Body of pancreas (tissue), 4 donors: Measurements from ENCODE around the gene ELOF1. TPM values are rescaled to one million over a fixed set of nuclear protein-coding genes. Genes with fewer than 3 reads are reported as not detected.

ENCODE experiments used
- ATAC-seq: fragments of 150-250 bp; one replicate; pipeline ENCODE4 v1.9.1; 2016
- DNase-seq, 4 donors: peaks; one replicate each; pipeline ENCODE4 v3.0.0-alpha.2; 2019
- H3K27ac ChIP-seq, 4 donors: fragments of 200-600 bp; sonication (generic); 1 replicate in 3 of 4; 2 replicates in 1 of 4; pipeline versions ENCODE4 v1.5.1 to v1.6.1; 2016 to 2019; ENCODE audit warnings: mild to moderate bottlenecking in 1 of 4, mixed read lengths in 1 of 4, moderate library complexity in 1 of 4
- H3K27me3 ChIP-seq, 2 donors: fragments of 200-600 bp; sonication (generic); one replicate each; pipeline ENCODE4 v1.6.0; 2016; ENCODE audit warnings: mild to moderate bottlenecking in 1 of 2
- H3K36me3 ChIP-seq, 2 donors: fragments of 200-600 bp; sonication (generic); replicated peaks in 1 of 2; 2 replicates each; pipeline ENCODE4 v1.5.1; 2016; ENCODE audit warnings: low read depth in 2 of 2; ENCODE audit not compliant: insufficient read depth in 1 of 2
- H3K4me1 ChIP-seq: fragments of 200-600 bp; sonication (generic); one replicate; pipeline ENCODE4 v1.6.0; 2016
- H3K4me3 ChIP-seq, 2 donors: fragments of 200-600 bp; sonication (generic); 1 replicate in 1 of 2; 2 replicates in 1 of 2; pipeline ENCODE4 v1.5.1; 2016 to 2019
- H3K9me3 ChIP-seq, 3 donors: fragments of 200-600 bp; sonication (generic); 1 replicate in 2 of 3; 2 replicates in 1 of 3; pipeline ENCODE4 v1.5.1; 2016
- POLR2A ChIP-seq, 3 donors: fragments of 450-650 bp; IDR thresholded peaks; one replicate each; pipeline ENCODE4 v1.6.1; 2016; ENCODE audit warnings: antibody characterized with exemption in 3 of 3, mild to moderate bottlenecking in 2 of 3
- WGBS, 2 donors: methylation state at CpG; one replicate each; pipeline ENCODE4 v1.1.5; 2017; 5-methylcytosine and 5-hydroxymethylcytosine counted together
- intact Hi-C: fragments of 100-400 bp; cut with DNase I; formaldehyde crosslinking; loops from one replicate; pipeline ENCODE4 v1.15.1; 2023
- small RNA-seq: library from RNA; depleted of rRNA; stranded (forward); fragments of <200 nt; gene quantifications from one replicate; pipeline ENCODE3, GENCODE V24; 2016
- total RNA-seq, 2 donors: library from RNA; depleted of rRNA; stranded (reverse); fragments of >200 nt; gene quantifications; one replicate each; pipeline ENCODE4 v1.1.0, GENCODE V29; 2016
- TF ChIP-seq, protein P1 (sequence below), 7 experiments: fragments of 450-650 bp in 4 of 7; fragments of 200-600 bp in 3 of 7; sonication (generic) in 3 of 7; IDR thresholded peaks; one replicate each; pipeline ENCODE4 v1.5.1; 2016 to 2019; ENCODE audit warnings: antibody characterized with exemption in 7 of 7

ELOF1 gene
- total RNA-seq, 2 donors from 2014 or later: 36.6 TPM

DNA sequence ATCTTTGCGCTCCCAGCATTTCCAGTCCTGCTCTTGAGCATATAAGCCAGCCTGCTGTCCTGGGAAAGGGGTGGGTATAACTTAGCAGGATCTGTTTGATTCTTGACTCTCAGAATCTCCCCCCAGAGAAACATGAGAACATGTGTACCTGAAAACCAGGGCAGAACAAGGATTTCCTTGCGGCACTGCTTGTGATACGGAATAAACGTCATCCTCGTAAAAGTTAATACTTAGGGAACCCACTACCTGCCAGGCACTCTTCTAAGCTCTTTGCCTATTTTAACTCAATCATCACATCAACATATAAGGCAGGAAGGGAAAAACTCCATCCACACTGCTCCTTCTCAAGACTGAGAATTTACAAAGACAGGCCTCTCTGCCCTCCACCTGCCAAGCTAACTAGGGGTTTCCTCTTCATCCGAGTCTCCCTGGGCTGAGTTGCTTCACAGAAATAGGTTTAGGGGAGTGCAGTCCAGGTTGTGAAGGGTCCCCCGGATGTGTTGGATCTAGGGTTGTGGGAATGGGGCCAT, 54.5 kb downstream of the ELOF1 start:
- intact Hi-C loops: no loop called here
- peak overlapping the region; percentile 80 to 99 (median 92) for H3K27ac ChIP-seq
- H3K9me3 ChIP-seq: no peaks in the 10 kb centered on the region
- no peaks in the 10 kb centered on the region for H3K27me3 ChIP-seq
- no peak for DNase-seq
- H3K4me1 ChIP-seq: peaks cover 13% of the 10 kb centered on the region
- TF ChIP-seq, protein P1, sequence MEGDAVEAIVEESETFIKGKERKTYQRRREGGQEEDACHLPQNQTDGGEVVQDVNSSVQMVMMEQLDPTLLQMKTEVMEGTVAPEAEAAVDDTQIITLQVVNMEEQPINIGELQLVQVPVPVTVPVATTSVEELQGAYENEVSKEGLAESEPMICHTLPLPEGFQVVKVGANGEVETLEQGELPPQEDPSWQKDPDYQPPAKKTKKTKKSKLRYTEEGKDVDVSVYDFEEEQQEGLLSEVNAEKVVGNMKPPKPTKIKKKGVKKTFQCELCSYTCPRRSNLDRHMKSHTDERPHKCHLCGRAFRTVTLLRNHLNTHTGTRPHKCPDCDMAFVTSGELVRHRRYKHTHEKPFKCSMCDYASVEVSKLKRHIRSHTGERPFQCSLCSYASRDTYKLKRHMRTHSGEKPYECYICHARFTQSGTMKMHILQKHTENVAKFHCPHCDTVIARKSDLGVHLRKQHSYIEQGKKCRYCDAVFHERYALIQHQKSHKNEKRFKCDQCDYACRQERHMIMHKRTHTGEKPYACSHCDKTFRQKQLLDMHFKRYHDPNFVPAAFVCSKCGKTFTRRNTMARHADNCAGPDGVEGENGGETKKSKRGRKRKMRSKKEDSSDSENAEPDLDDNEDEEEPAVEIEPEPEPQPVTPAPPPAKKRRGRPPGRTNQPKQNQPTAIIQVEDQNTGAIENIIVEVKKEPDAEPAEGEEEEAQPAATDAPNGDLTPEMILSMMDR (IDR thresholded peaks at IDR 0.05): no peak
- TF ChIP-seq POLR2A (IDR thresholded peaks at IDR 0.05): no peak
- no peak for ATAC-seq
- no peaks in the 10 kb centered on the region for H3K36me3 ChIP-seq
- H3K4me3 ChIP-seq: peak overlapping the region in 1 of 2 donors; percentile 91
- whole genome bisulfite sequencing, 2 donors: 40 to 48% methylated on average over 7 of the region's 7 CpGs

Small RNA genes lying within 50 kb of the gene (small RNA-seq; reads per million reads assigned to genes)
- gene RN7SL833P: not detected

Other genes with a start within 250 kb of the ELOF1 start
- gene RAB3D, start 219.6 kb downstream of the ELOF1 start, total RNA-seq: 10 to 100 TPM; 47.1 to 51.6 TPM
- 100 to 1,000 TPM; 176 to 197 TPM for gene TMEM205, start 213.0 kb downstream of the ELOF1 start, total RNA-seq
- 10 to 100 TPM; 26.5 to 32.6 TPM for gene CCDC159, start 212.7 kb downstream of the ELOF1 start, total RNA-seq
- 10 to 100 TPM in 1 of 2 donors, 1 to 10 TPM in 1; 9.9 to 30.3 TPM for gene PLPPR2, start 203.8 kb downstream of the ELOF1 start, total RNA-seq
- gene SWSAP1, start 184.6 kb downstream of the ELOF1 start, total RNA-seq: 1 to 10 TPM in 1 of 2 donors, under 1 TPM in 1; 0.78 to 2.0 TPM
- gene EPOR, start 174.9 kb downstream of the ELOF1 start, total RNA-seq: 10 to 100 TPM; 15.0 to 20.4 TPM
- gene RGL3, start 139.9 kb downstream of the ELOF1 start, total RNA-seq: 10 to 100 TPM; 35.0 to 56.0 TPM
- under 1 TPM in 1 of 2 donors, not detected in 1; 0.26 TPM for gene ODAD3, start 124.1 kb downstream of the ELOF1 start, total RNA-seq
- 100 to 1,000 TPM; 134 to 194 TPM for gene PRKCSH, start 123.6 kb downstream of the ELOF1 start, total RNA-seq
- not detected for gene ELAVL3, start 78.2 kb downstream of the ELOF1 start, total RNA-seq
- 10 to 100 TPM in 1 of 2 donors, 1 to 10 TPM in 1; 9.6 to 22.1 TPM for gene ZNF653, start 53.4 kb downstream of the ELOF1 start, total RNA-seq
- gene ECSIT, start 30.1 kb downstream of the ELOF1 start, total RNA-seq: 10 to 100 TPM; 55.8 to 79.1 TPM
- gene CNN1, start 20.4 kb downstream of the ELOF1 start, total RNA-seq: 10 to 100 TPM; 10.9 to 15.2 TPM
- gene ACP5, start 18.4 kb upstream of the ELOF1 start, total RNA-seq: 10 to 100 TPM in 1 of 2 donors, 1 to 10 TPM in 1; 8.0 to 22.4 TPM
- 1 to 10 TPM; 4.6 to 8.8 TPM for gene ZNF627, start 38.3 kb upstream of the ELOF1 start, total RNA-seq
- 10 to 100 TPM in 1 of 2 donors, 1 to 10 TPM in 1; 4.7 to 11.9 TPM for gene ZNF823, start 179.7 kb upstream of the ELOF1 start, total RNA-seq
- 10 to 100 TPM in 1 of 2 donors, 1 to 10 TPM in 1; 7.3 to 13.8 TPM for gene ZNF441, start 207.8 kb upstream of the ELOF1 start, total RNA-seq
- gene ZNF491, start 239.3 kb upstream of the ELOF1 start, total RNA-seq: 1 to 10 TPM; 1.0 to 2.6 TPM